ENCODE data around the gene FBLN2.

- TF ChIP-seq POLR2A (IDR thresholded peaks at IDR 0.05) = no peak
- no peak for TF ChIP-seq CTCF (IDR thresholded peaks at IDR 0.05)
Observed at GRCh38 chr3:13517253-13517977, 31.5 kb upstream of the FBLN2 start.
